ENCODE measurements around the gene TAAR1. TPM values are rescaled to one million over a fixed set of nuclear protein-coding genes. Genes with fewer than 3 reads are reported as not detected.

The TAAR1 gene
- total and polyA plus RNA-seq, 10 of the 15 experiments (the other 5 are each of a cell fraction or from before 2014, with no cell fraction given): not detected

GRCh38 chr6:132695773-132696172 is 36.8 kb upstream of the TAAR1 start (continued):
- TF ChIP-seq SKIL (IDR thresholded peaks at IDR 0.05; ENCODE audit: low read depth, poor library complexity, severe bottlenecking) (no peak), USF1 (IDR thresholded peaks at IDR 0.05; ENCODE audit: borderline replicate concordance, extremely low read length, insufficient read depth, low read depth, low read length) (no peak), PAX5 (IDR thresholded peaks at IDR 0.05; ENCODE audit: borderline replicate concordance, low read depth, low read length) (no peak), ESRRA (IDR thresholded peaks at IDR 0.05; ENCODE audit: low read length) (no peak)
- TF ChIP-seq, protein P1, sequence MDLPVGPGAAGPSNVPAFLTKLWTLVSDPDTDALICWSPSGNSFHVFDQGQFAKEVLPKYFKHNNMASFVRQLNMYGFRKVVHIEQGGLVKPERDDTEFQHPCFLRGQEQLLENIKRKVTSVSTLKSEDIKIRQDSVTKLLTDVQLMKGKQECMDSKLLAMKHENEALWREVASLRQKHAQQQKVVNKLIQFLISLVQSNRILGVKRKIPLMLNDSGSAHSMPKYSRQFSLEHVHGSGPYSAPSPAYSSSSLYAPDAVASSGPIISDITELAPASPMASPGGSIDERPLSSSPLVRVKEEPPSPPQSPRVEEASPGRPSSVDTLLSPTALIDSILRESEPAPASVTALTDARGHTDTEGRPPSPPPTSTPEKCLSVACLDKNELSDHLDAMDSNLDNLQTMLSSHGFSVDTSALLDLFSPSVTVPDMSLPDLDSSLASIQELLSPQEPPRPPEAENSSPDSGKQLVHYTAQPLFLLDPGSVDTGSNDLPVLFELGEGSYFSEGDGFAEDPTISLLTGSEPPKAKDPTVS (IDR thresholded peaks at IDR 0.05; ENCODE audit: low read depth, low read length): no peak

- FAIRE-seq (no peak), DNase-seq (ENCODE audit: low read depth, low spot score) (no peak), ATAC-seq (no peak)
- ChIA-PET POLR2A (no interaction called here), SMC1A (ENCODE audit: uncharacterized antibody, unreplicated experiment) (interaction anchor here (1.2 to 1.6 kb wide), 2 partner anchors 9 to 18 kb away, joined by 3 to 4 read pairs; no protein-coding TSS in a partner anchor), CTCF (interaction anchor here (1.3 to 1.4 kb wide), 2 partner anchors 11 to 23 kb away, joined by 4 to 5 read pairs; no protein-coding TSS in a partner anchor), RAD21 (ENCODE audit: unreplicated experiment) (no interaction called here)
- no peak overlapping the region for H3K9ac ChIP-seq (ENCODE audit: control insufficient read depth, insufficient read depth, low read length)
- no peaks in the 10 kb centered on the region for H4K20me1 ChIP-seq (ENCODE audit: control insufficient read depth, insufficient read depth)
- no peaks in the 10 kb centered on the region for H3K4me1 ChIP-seq (ENCODE audit: control insufficient read depth, insufficient read depth, low read length)
- no peak overlapping the region for H3K4me2 ChIP-seq (ENCODE audit: control insufficient read depth, insufficient read depth)
- peaks cover 0 to 1% of the 10 kb centered on the region in 2 experiments; a peak in 1 of 4 replicates for H3K27me3 ChIP-seq (replicated peaks in 1 of 2; ENCODE audit: control insufficient read depth in 2 of 2, insufficient read depth in 2 of 2, low read length in 1 of 2)
- H3K4me3 ChIP-seq: no peak overlapping the region
- 54% methylated on average over 3 of the region's 3 CpGs for WGBS (ENCODE audit: insufficient coverage, insufficient replicate concordance, low lambda C conversion rate, missing lambda C conversion rate)
- TF ChIP-seq SMC3 (IDR thresholded peaks at IDR 0.05; ENCODE audit: borderline replicate concordance, low read length) (no peak), KLF5 (IDR thresholded peaks at IDR 0.05; ENCODE audit: partially characterized antibody) (no peak), BHLHE40 (IDR thresholded peaks at IDR 0.05; ENCODE audit: borderline replicate concordance in 1 of 2, low read depth in 2 of 2, low read length in 1 of 2) (no peak), TCF12 (IDR thresholded peaks at IDR 0.05; ENCODE audit: low read depth, low read length) (no peak), SPI1 (IDR thresholded peaks at IDR 0.05; ENCODE audit: borderline replicate concordance, insufficient read depth, low read depth, low read length) (no peak), MYB (IDR thresholded peaks at IDR 0.05; ENCODE audit: borderline replicate concordance, low read depth, low read length) (no peak), SREBF2 (IDR thresholded peaks at IDR 0.05; ENCODE audit: low read length) (no peak), MTA2 (IDR thresholded peaks at IDR 0.05; ENCODE audit: low read depth) (no peak)
- TF ChIP-seq, protein P2, sequence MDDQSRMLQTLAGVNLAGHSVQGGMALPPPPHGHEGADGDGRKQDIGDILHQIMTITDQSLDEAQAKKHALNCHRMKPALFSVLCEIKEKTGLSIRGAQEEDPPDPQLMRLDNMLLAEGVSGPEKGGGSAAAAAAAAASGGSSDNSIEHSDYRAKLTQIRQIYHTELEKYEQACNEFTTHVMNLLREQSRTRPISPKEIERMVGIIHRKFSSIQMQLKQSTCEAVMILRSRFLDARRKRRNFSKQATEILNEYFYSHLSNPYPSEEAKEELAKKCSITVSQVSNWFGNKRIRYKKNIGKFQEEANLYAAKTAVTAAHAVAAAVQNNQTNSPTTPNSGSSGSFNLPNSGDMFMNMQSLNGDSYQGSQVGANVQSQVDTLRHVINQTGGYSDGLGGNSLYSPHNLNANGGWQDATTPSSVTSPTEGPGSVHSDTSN (IDR thresholded peaks at IDR 0.05; ENCODE audit: insufficient replicate concordance, low read depth, low read length): no peak
- TF ChIP-seq, protein P3, sequence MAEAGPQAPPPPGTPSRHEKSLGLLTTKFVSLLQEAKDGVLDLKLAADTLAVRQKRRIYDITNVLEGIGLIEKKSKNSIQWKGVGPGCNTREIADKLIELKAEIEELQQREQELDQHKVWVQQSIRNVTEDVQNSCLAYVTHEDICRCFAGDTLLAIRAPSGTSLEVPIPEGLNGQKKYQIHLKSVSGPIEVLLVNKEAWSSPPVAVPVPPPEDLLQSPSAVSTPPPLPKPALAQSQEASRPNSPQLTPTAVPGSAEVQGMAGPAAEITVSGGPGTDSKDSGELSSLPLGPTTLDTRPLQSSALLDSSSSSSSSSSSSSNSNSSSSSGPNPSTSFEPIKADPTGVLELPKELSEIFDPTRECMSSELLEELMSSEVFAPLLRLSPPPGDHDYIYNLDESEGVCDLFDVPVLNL (IDR thresholded peaks at IDR 0.05; ENCODE audit: low read depth, low read length): no peak
- H3K9me3 ChIP-seq (replicated peaks; ENCODE audit: control insufficient read depth, insufficient read depth, low read length): no peaks in the 10 kb centered on the region; the same call in 1 of the 3 replicates
- no peak overlapping the region for H2AFZ ChIP-seq (ENCODE audit: control insufficient read depth, low read depth, low read length)
- no peak overlapping the region for H3K27ac ChIP-seq (ENCODE audit: control insufficient read depth, insufficient read depth)
- in situ Hi-C loops (cut with MboI): no loop called here
- H3K36me3 ChIP-seq (ENCODE audit: control insufficient read depth in 2 of 2, insufficient read depth in 2 of 2, low read length in 1 of 2): no peaks in the 10 kb centered on the region
- no TSS peak for BruUV-seq (replicated peaks)
- no peaks in the 10 kb centered on the region for H3K79me2 ChIP-seq (ENCODE audit: control insufficient read depth, insufficient read depth, low read length)
- intact Hi-C loops (cut with micrococcal nuclease; ENCODE audit: unreplicated experiment): no loop called here
Measured at GRCh38 chr6:132693478-132693877, 34.5 kb upstream of the TAAR1 start.
